ENCODE measurements around the gene ERC1. TPM values are rescaled to one million over a fixed set of nuclear protein-coding genes. Genes with fewer than 3 reads are reported as not detected.

Gene ERC1
- total RNA-seq, 1 experiment from 2014 or later, result 40.4 TPM

GRCh38 chr12:1277905-1278304, 286.9 kb downstream of the ERC1 start:
- POLR2A ChIA-PET, result no interaction called here
- ATAC-seq (no peak), DNase-seq (ENCODE audit: low read depth, low spot score) (no peak)
- Histone ChIP-seq H3K27me3 (ENCODE audit: control insufficient read depth, insufficient read depth, low read length) (no peaks in the 10 kb centered on the region), H3K36me3 (ENCODE audit: control insufficient read depth, insufficient read depth, low read length) (no peaks in the 10 kb centered on the region), H3K27ac (ENCODE audit: low read length) (no peak overlapping the region), H3K9me3 (ENCODE audit: control insufficient read depth, insufficient read depth, low read depth, low read length) (no peaks in the 10 kb centered on the region), H3K4me1 (ENCODE audit: control insufficient read depth, insufficient read depth, low read length) (no peaks in the 10 kb centered on the region), H3K4me3 (ENCODE audit: low read depth in 2 of 2, low read length in 2 of 2) (no peak overlapping the region)
- CTCF ChIA-PET, result no interaction called here
- BruUV-seq (replicated peaks), result no TSS peak
- TF ChIP-seq, protein P1, sequence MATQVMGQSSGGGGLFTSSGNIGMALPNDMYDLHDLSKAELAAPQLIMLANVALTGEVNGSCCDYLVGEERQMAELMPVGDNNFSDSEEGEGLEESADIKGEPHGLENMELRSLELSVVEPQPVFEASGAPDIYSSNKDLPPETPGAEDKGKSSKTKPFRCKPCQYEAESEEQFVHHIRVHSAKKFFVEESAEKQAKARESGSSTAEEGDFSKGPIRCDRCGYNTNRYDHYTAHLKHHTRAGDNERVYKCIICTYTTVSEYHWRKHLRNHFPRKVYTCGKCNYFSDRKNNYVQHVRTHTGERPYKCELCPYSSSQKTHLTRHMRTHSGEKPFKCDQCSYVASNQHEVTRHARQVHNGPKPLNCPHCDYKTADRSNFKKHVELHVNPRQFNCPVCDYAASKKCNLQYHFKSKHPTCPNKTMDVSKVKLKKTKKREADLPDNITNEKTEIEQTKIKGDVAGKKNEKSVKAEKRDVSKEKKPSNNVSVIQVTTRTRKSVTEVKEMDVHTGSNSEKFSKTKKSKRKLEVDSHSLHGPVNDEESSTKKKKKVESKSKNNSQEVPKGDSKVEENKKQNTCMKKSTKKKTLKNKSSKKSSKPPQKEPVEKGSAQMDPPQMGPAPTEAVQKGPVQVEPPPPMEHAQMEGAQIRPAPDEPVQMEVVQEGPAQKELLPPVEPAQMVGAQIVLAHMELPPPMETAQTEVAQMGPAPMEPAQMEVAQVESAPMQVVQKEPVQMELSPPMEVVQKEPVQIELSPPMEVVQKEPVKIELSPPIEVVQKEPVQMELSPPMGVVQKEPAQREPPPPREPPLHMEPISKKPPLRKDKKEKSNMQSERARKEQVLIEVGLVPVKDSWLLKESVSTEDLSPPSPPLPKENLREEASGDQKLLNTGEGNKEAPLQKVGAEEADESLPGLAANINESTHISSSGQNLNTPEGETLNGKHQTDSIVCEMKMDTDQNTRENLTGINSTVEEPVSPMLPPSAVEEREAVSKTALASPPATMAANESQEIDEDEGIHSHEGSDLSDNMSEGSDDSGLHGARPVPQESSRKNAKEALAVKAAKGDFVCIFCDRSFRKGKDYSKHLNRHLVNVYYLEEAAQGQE (IDR thresholded peaks at IDR 0.05; ENCODE audit: insufficient read depth in 1 of 2, low read depth in 2 of 2, low read length in 1 of 2), result no peak
- TF ChIP-seq CTCF (IDR thresholded peaks at IDR 0.05) (no peak), POLR2AphosphoS5 (IDR thresholded peaks at IDR 0.05; ENCODE audit: low read depth, low read length) (no peak), SIN3A (IDR thresholded peaks at IDR 0.05; ENCODE audit: borderline replicate concordance, insufficient read depth, low read depth, low read length) (no peak), TCF7L2 (IDR thresholded peaks at IDR 0.05; ENCODE audit: low read depth, low read length) (no peak)
- in situ Hi-C loops (cut with HindIII; ENCODE audit: low pct_unique_long_range_greater_than_20kb, low sequenced_read_pairs) (no loop called here), intact Hi-C loops (cut with micrococcal nuclease; ENCODE audit: unreplicated experiment) (no loop called here)

DNA sequence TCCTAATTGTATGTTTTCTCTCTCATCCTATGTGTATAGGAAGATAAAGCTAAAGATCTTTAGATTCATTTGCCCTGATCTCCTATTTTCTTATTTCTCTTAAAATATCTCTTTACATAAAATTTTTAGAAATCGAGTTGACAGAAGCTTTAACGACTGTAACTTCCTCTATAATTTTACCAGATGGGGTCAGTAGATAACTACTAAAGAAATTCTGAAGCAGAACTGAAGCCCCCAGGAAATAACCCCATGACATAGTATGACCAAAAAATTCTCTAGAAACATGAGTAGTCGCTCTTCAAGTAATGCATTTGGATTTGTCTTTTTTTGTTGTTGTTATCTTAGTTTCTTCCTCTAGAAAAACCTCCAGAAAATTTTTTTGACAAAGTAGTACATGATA, 288.0 kb downstream of the ERC1 start:
- Histone ChIP-seq H3K4me1 (ENCODE audit: control insufficient read depth, insufficient read depth, low read length) (no peaks in the 10 kb centered on the region), H3K9me3 (ENCODE audit: control insufficient read depth, insufficient read depth, low read depth, low read length) (no peaks in the 10 kb centered on the region), H3K36me3 (ENCODE audit: control insufficient read depth, insufficient read depth, low read length) (no peaks in the 10 kb centered on the region), H3K27me3 (ENCODE audit: control insufficient read depth, insufficient read depth, low read length) (no peaks in the 10 kb centered on the region), H3K4me3 (ENCODE audit: low read depth in 2 of 2, low read length in 2 of 2) (no peak overlapping the region), H3K27ac (ENCODE audit: low read length) (no peak overlapping the region)
- ChIA-PET CTCF (interaction anchor here (0.6 kb wide), 1 partner anchor 296 kb away, joined by 18 read pairs; no protein-coding TSS in a partner anchor), POLR2A (no interaction called here)
- no peak for ATAC-seq
- no TSS peak for BruUV-seq (replicated peaks)
- TF ChIP-seq TCF7L2 (IDR thresholded peaks at IDR 0.05; ENCODE audit: low read depth, low read length), result no peak
- no peak for TF ChIP-seq CTCF (IDR thresholded peaks at IDR 0.05)
- TF ChIP-seq POLR2AphosphoS5 (IDR thresholded peaks at IDR 0.05; ENCODE audit: low read depth, low read length), result no peak
- TF ChIP-seq, protein P1 (IDR thresholded peaks at IDR 0.05; ENCODE audit: insufficient read depth in 1 of 2, low read depth in 2 of 2, low read length in 1 of 2), result no peak
- TF ChIP-seq SIN3A (IDR thresholded peaks at IDR 0.05; ENCODE audit: borderline replicate concordance, insufficient read depth, low read depth, low read length), result no peak
- intact Hi-C loops (cut with micrococcal nuclease; ENCODE audit: unreplicated experiment) (no loop called here), in situ Hi-C loops (cut with HindIII; ENCODE audit: low pct_unique_long_range_greater_than_20kb, low sequenced_read_pairs) (no loop called here)
- DNase-seq (ENCODE audit: low read depth, low spot score), result no peak
